ENCODE measurements around the gene MASP2. TPM values are rescaled to one million over a fixed set of nuclear protein-coding genes. Genes with fewer than 3 reads are reported as not detected.
A peak's percentile ranks its signal among the peaks of the same experiment; 100 is the strongest.

MASP2 gene
- total and polyA plus RNA-seq, 10 of the 15 experiments (the other 5 are each of a cell fraction or from before 2014, with no cell fraction given) = 0.04 to 0.21 (median 0.06) TPM; not detected in 7

DNA sequence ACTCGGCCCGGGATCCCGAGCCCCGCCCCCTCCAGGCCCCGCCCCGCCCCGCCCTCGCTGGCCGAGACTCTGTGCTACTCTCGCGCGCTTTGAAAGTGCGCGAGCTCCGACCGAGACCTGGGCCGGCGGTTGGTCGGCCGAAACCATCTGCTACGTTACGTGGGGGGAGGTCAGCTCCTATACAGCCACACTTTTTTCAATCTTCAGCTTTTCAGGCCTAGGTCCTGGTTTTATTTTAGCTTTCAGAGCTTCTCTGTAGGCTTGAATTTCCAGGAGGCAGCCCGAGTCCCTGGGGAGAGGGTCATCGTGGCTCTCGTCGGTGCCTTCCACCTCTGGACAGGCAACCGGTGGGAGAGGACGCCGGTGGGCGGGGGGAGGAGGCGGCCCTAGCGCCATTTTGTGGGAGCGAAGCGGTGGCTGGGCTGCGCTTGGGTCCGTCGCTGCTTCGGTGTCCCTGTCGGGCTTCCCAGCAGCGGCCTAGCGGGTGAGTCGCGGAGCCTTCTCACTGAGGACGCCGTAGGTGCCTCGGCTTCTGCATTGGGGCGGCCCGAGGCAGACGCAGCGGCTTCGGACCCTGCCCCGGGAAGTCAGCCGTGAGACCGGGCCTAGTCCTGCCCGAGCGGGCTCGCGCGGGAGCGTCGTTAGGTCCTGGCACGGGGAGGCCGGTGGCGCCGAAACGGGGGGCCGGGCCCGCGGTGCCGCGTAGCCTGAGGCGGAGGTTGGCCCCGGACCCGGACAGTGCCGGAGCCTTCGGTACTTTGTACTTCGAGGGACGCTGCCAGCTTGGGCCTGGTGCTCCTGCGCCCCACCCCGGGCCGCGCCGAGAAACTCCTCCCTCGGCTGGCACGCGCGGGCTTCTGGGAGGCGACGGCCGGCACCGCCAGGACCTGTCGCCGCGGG is 34.5 kb downstream of the MASP2 start, which contains the start of gene TARDBP (continued):
- TF ChIP-seq, protein P1, sequence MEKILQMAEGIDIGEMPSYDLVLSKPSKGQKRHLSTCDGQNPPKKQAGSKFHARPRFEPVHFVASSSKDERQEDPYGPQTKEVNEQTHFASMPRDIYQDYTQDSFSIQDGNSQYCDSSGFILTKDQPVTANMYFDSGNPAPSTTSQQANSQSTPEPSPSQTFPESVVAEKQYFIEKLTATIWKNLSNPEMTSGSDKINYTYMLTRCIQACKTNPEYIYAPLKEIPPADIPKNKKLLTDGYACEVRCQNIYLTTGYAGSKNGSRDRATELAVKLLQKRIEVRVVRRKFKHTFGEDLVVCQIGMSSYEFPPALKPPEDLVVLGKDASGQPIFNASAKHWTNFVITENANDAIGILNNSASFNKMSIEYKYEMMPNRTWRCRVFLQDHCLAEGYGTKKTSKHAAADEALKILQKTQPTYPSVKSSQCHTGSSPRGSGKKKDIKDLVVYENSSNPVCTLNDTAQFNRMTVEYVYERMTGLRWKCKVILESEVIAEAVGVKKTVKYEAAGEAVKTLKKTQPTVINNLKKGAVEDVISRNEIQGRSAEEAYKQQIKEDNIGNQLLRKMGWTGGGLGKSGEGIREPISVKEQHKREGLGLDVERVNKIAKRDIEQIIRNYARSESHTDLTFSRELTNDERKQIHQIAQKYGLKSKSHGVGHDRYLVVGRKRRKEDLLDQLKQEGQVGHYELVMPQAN (conservative IDR thresholded peaks at IDR 0.05) = peak; percentile 68; the same call in 1 of the 2 replicates
- peak; percentile 98 for TF ChIP-seq SKIL (IDR thresholded peaks at IDR 0.05; ENCODE audit: low read depth, poor library complexity, severe bottlenecking)
- TF ChIP-seq, protein P2, sequence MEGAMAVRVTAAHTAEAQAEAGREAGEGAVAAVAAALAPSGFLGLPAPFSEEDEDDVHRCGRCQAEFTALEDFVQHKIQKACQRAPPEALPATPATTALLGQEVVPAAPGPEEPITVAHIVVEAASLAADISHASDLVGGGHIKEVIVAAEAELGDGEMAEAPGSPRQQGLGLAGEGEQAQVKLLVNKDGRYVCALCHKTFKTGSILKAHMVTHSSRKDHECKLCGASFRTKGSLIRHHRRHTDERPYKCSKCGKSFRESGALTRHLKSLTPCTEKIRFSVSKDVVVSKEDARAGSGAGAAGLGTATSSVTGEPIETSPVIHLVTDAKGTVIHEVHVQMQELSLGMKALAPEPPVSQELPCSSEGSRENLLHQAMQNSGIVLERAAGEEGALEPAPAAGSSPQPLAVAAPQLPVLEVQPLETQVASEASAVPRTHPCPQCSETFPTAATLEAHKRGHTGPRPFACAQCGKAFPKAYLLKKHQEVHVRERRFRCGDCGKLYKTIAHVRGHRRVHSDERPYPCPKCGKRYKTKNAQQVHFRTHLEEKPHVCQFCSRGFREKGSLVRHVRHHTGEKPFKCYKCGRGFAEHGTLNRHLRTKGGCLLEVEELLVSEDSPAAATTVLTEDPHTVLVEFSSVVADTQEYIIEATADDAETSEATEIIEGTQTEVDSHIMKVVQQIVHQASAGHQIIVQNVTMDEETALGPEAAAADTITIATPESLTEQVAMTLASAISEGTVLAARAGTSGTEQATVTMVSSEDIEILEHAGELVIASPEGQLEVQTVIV (IDR thresholded peaks at IDR 0.05; ENCODE audit: borderline replicate concordance, partially characterized antibody) = peak; percentile 94
- peak; percentile 97 for TF ChIP-seq YY1 (IDR thresholded peaks at IDR 0.05; ENCODE audit: low read depth, low read length)
- TF ChIP-seq BHLHE40 (IDR thresholded peaks at IDR 0.05; ENCODE audit: borderline replicate concordance in 1 of 2, low read depth in 2 of 2, low read length in 1 of 2) = peak; percentile 99
- no peak for TF ChIP-seq SMARCA5 (IDR thresholded peaks at IDR 0.05)
- no peak for TF ChIP-seq RAD51 (IDR thresholded peaks at IDR 0.05)
- TF ChIP-seq RBBP5 (conservative IDR thresholded peaks at IDR 0.05) = peak; percentile 89; the same call in 1 of the 2 replicates
- TF ChIP-seq, protein P3, sequence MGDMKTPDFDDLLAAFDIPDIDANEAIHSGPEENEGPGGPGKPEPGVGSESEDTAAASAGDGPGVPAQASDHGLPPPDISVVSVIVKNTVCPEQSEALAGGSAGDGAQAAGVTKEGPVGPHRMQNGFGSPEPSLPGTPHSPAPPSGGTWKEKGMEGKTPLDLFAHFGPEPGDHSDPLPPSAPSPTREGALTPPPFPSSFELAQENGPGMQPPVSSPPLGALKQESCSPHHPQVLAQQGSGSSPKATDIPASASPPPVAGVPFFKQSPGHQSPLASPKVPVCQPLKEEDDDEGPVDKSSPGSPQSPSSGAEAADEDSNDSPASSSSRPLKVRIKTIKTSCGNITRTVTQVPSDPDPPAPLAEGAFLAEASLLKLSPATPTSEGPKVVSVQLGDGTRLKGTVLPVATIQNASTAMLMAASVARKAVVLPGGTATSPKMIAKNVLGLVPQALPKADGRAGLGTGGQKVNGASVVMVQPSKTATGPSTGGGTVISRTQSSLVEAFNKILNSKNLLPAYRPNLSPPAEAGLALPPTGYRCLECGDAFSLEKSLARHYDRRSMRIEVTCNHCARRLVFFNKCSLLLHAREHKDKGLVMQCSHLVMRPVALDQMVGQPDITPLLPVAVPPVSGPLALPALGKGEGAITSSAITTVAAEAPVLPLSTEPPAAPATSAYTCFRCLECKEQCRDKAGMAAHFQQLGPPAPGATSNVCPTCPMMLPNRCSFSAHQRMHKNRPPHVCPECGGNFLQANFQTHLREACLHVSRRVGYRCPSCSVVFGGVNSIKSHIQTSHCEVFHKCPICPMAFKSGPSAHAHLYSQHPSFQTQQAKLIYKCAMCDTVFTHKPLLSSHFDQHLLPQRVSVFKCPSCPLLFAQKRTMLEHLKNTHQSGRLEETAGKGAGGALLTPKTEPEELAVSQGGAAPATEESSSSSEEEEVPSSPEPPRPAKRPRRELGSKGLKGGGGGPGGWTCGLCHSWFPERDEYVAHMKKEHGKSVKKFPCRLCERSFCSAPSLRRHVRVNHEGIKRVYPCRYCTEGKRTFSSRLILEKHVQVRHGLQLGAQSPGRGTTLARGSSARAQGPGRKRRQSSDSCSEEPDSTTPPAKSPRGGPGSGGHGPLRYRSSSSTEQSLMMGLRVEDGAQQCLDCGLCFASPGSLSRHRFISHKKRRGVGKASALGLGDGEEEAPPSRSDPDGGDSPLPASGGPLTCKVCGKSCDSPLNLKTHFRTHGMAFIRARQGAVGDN (IDR thresholded peaks at IDR 0.05) = no peak
- TF ChIP-seq SUZ12 (IDR thresholded peaks at IDR 0.05; ENCODE audit: unreplicated experiment) = no peak
- TF ChIP-seq MEF2B (IDR thresholded peaks at IDR 0.05; ENCODE audit: partially characterized antibody, poor library complexity, severe bottlenecking) = no peak
- peak; percentile 94 for TF ChIP-seq GATAD2B (conservative IDR thresholded peaks at IDR 0.05; ENCODE audit: low read depth)
- no peak for TF ChIP-seq WRNIP1 (IDR thresholded peaks at IDR 0.05; ENCODE audit: borderline replicate concordance, low read depth, low read length)
- TF ChIP-seq NBN (IDR thresholded peaks at IDR 0.05) = peak; percentile 97; the same call in 1 of the 2 replicates
- TF ChIP-seq ATF7 (IDR thresholded peaks at IDR 0.05; ENCODE audit: low read depth) = peak; percentile 100
- TF ChIP-seq BRCA1 (IDR thresholded peaks at IDR 0.05; ENCODE audit: low read depth, low read length) = peak; percentile 82
- TF ChIP-seq FOXM1 (IDR thresholded peaks at IDR 0.05; ENCODE audit: low read depth, low read length) = peak; percentile 78; the same call in 1 of the 2 replicates

All from GM12878 (cell line).